Natural killer cell treated with Interleukin-12 subunit alpha and Interleukin-12 subunit beta and Interleukin-15 and Interleukin-18, amount 100 ng/mL, for 72 hours (primary cell): ENCODE measurements around the gene CDH20. TPM values are rescaled to one million over a fixed set of nuclear protein-coding genes. Genes with fewer than 3 reads are reported as not detected.

Experiments used
- ATAC-seq, 2 donors: fragments of 150-1000 bp; cut with Tn5 transposase in 1 of 2; sonication (Bioruptor Pico), chemical (Tn5 transposase) in 1 of 2; 2 replicates each; pipeline ENCODE4 v1.10.0; 2021
- DNase-seq: peaks from one replicate; pipeline ENCODE4 v3.0.0; 2022; ENCODE audit warnings: low spot score
- H3K27ac Mint-ChIP-seq, 2 donors: 1 replicate in 1 of 2; 2 replicates in 1 of 2; pipeline ENCODE4 v1.8.0; 2022; ENCODE audit warnings: mixed read lengths in 2 of 2, mild to moderate bottlenecking in 1 of 2, moderate library complexity in 1 of 2
- H3K27me3 Mint-ChIP-seq, 2 donors: 1 replicate in 1 of 2; 2 replicates in 1 of 2; pipeline ENCODE4 v1.8.0; 2022; ENCODE audit warnings: mixed read lengths in 2 of 2
- H3K36me3 Mint-ChIP-seq: one replicate; pipeline ENCODE4 v1.8.0; 2022; ENCODE audit warnings: mixed read lengths
- H3K4me1 Mint-ChIP-seq, 2 donors: 1 replicate in 1 of 2; 2 replicates in 1 of 2; pipeline ENCODE4 v1.8.0; 2022; ENCODE audit warnings: low read depth in 2 of 2, mixed read lengths in 2 of 2, mild to moderate bottlenecking in 1 of 2
- H3K4me3 Mint-ChIP-seq: one replicate; pipeline ENCODE4 v1.8.0; 2022; ENCODE audit warnings: mixed read lengths
- H3K9me3 Mint-ChIP-seq: 2 replicates; pipeline ENCODE4 v1.8.0; 2022; ENCODE audit warnings: mixed read lengths
- total RNA-seq, 2 donors: library from RNA; stranded (reverse); gene quantifications; one replicate each; pipeline ENCODE4 v1.2.3, GENCODE V29; 2022

CDH20 gene
- total RNA-seq, 2 donors from 2014 or later = 0.10 TPM; not detected in 1

- Mint-ChIP-seq H3K27ac (no peak overlapping the region), H3K36me3 (no peaks in the 10 kb centered on the region), H3K9me3 (no peaks in the 10 kb centered on the region), H3K4me1 (no peaks in the 10 kb centered on the region), H3K27me3 (no peaks in the 10 kb centered on the region), H3K4me3 (no peak overlapping the region)
- no peak for DNase-seq
- ATAC-seq = no peak
Observed at GRCh38 chr18:61420218-61420885, 87.1 kb downstream of the CDH20 start.

GRCh38 chr18:61426492-61427053 lies 93.3 kb downstream of the CDH20 start:
- DNase-seq = no peak
- no peaks in the 10 kb centered on the region for H3K36me3 Mint-ChIP-seq
- H3K9me3 Mint-ChIP-seq = peaks cover 3% of the 10 kb centered on the region
- H3K27me3 Mint-ChIP-seq = no peaks in the 10 kb centered on the region
- no peak overlapping the region for H3K27ac Mint-ChIP-seq
- ATAC-seq = no peak
- no peak overlapping the region for H3K4me3 Mint-ChIP-seq
- H3K4me1 Mint-ChIP-seq = no peaks in the 10 kb centered on the region

DNA sequence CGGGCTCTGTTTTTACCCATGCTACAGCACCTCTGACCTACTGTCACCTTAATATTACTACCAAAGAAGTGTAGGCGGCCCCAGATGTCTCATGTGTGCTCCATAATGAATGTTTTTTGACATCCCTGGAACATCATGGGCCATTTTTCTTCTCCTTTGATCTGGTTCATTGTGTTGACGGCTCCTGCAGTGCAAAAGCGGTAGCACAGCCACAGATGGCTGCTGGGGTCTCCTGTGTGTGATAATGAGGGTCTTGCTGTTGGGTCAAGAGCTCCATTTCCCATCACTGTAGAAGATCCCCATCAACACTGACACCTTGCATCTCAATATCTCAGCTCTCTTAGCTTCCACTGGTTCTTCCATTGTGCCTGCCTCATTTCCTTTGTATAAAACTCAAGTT lies 95.0 kb downstream of the CDH20 start:
- no peak for ATAC-seq
- no peaks in the 10 kb centered on the region for H3K36me3 Mint-ChIP-seq
- no peaks in the 10 kb centered on the region for H3K4me1 Mint-ChIP-seq
- H3K4me3 Mint-ChIP-seq = no peak overlapping the region
- H3K9me3 Mint-ChIP-seq = peaks cover 3% of the 10 kb centered on the region
- H3K27ac Mint-ChIP-seq = no peak overlapping the region
- no peak for DNase-seq
- no peaks in the 10 kb centered on the region for H3K27me3 Mint-ChIP-seq

GRCh38 chr18:61432590-61432989 lies 99.4 kb downstream of the CDH20 start:
- Mint-ChIP-seq H3K27ac (no peak overlapping the region), H3K4me1 (no peaks in the 10 kb centered on the region), H3K9me3 (peaks cover 3% of the 10 kb centered on the region), H3K36me3 (no peaks in the 10 kb centered on the region), H3K27me3 (no peaks in the 10 kb centered on the region), H3K4me3 (no peak overlapping the region)
- no peak for ATAC-seq
- no peak for DNase-seq

DNA sequence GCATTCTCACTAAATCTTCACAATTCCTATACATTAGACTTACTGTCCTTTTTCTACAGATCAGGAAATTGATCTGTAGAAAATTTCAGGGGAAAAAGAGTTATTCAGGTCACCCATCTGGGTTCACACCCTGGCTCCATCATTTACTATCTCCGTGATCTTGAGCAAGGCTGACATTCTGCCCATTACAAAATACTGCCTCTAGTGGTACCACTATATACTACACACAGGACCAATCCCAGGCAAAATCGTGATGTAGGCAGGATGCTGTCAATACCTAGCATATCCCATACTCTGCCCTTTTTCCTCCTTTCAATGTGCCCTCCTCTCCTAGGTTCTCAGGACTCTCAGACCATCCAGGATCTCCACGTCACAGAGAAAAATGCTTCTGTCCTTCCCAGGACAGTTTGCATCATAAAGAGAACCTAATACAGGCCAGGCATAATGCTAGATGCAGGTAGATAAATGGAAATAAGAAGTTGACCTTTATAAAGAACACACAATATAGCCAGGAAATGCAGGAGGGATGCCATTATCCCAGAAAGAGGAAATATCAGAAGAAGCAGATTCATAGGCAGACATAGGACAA lies 101.9 kb downstream of the CDH20 start:
- DNase-seq = no peak
- Mint-ChIP-seq H3K9me3 (peaks cover 8% of the 10 kb centered on the region), H3K4me3 (no peak overlapping the region), H3K4me1 (no peaks in the 10 kb centered on the region), H3K27ac (no peak overlapping the region), H3K27me3 (no peaks in the 10 kb centered on the region), H3K36me3 (no peaks in the 10 kb centered on the region)
- ATAC-seq = no peak

GRCh38 chr18:61443081-61443725 lies 110.0 kb downstream of the CDH20 start:
- Mint-ChIP-seq H3K36me3 (no peaks in the 10 kb centered on the region), H3K4me1 (no peaks in the 10 kb centered on the region), H3K9me3 (peaks cover 11% of the 10 kb centered on the region), H3K27ac (no peak overlapping the region), H3K27me3 (peaks cover 0 to 8% of the 10 kb centered on the region in 2 donors), H3K4me3 (no peak overlapping the region)
- no peak for ATAC-seq
- no peak for DNase-seq

- Mint-ChIP-seq H3K4me1 (no peaks in the 10 kb centered on the region), H3K36me3 (no peaks in the 10 kb centered on the region), H3K27me3 (peaks cover 0 to 8% of the 10 kb centered on the region in 2 donors), H3K27ac (no peak overlapping the region), H3K4me3 (no peak overlapping the region), H3K9me3 (peaks cover 7% of the 10 kb centered on the region)
- ATAC-seq (no peak), DNase-seq (no peak)
Observed at GRCh38 chr18:61448316-61448715, 115.1 kb downstream of the CDH20 start.

GRCh38 chr18:61459896-61460648 lies 126.8 kb downstream of the CDH20 start:
- H3K4me1 Mint-ChIP-seq = peaks cover 0 to 8% of the 10 kb centered on the region in 2 donors
- H3K9me3 Mint-ChIP-seq = peaks cover 11% of the 10 kb centered on the region
- DNase-seq = no peak
- no peak overlapping the region for H3K4me3 Mint-ChIP-seq
- no peak overlapping the region for H3K27ac Mint-ChIP-seq
- no peak for ATAC-seq
- H3K27me3 Mint-ChIP-seq = no peaks in the 10 kb centered on the region
- no peaks in the 10 kb centered on the region for H3K36me3 Mint-ChIP-seq

GRCh38 chr18:61464551-61465142 lies 131.4 kb downstream of the CDH20 start:
- Mint-ChIP-seq H3K27ac (no peak overlapping the region), H3K4me1 (peaks cover 0 to 8% of the 10 kb centered on the region in 2 donors), H3K36me3 (no peaks in the 10 kb centered on the region), H3K4me3 (no peak overlapping the region), H3K9me3 (peaks cover 11% of the 10 kb centered on the region), H3K27me3 (no peaks in the 10 kb centered on the region)
- ATAC-seq (no peak), DNase-seq (no peak)

- DNase-seq (no peak), ATAC-seq (no peak)
- Mint-ChIP-seq H3K36me3 (no peaks in the 10 kb centered on the region), H3K4me3 (no peak overlapping the region), H3K27me3 (no peaks in the 10 kb centered on the region), H3K9me3 (peaks cover 6% of the 10 kb centered on the region), H3K4me1 (peaks cover 0 to 8% of the 10 kb centered on the region in 2 donors), H3K27ac (no peak overlapping the region)
Observed at GRCh38 chr18:61466736-61467135, 133.5 kb downstream of the CDH20 start.

DNA sequence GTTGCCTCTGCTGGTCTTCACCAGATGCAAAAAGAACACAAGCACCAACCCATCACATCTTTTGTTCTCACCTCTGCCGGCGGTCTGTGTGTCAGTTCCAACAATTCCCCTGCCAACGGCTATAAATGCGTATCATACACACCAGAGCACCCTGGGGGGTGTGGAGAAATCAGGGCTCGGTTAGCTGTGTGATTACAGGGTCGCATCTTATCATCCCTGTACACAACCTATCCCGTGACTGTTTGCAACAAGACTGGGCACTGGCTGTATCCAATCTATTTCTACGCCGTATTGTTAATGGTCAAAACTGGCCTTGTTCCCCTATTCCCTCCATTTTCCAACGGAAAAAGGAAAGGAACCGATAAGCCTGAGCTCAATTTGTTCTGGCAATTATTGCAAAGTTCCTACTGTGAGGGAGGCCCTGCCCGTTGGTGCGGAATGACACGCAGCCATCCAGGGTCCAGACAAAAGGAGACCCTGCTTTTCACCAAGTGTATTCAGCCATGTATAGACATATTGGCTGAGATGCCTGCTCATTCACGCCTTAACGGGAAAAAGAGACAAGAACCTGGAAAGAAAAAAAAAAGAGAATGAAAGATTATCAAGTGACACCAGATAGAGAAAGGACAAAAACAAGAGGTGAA lies 136.9 kb downstream of the CDH20 start:
- no peaks in the 10 kb centered on the region for H3K4me1 Mint-ChIP-seq
- DNase-seq (no peak), ATAC-seq (no peak)
- H3K27ac Mint-ChIP-seq = no peak overlapping the region
- H3K4me3 Mint-ChIP-seq = no peak overlapping the region
- no peaks in the 10 kb centered on the region for H3K9me3 Mint-ChIP-seq
- H3K36me3 Mint-ChIP-seq = no peaks in the 10 kb centered on the region
- peaks cover 4 to 6% of the 10 kb centered on the region in 2 donors for H3K27me3 Mint-ChIP-seq

DNA sequence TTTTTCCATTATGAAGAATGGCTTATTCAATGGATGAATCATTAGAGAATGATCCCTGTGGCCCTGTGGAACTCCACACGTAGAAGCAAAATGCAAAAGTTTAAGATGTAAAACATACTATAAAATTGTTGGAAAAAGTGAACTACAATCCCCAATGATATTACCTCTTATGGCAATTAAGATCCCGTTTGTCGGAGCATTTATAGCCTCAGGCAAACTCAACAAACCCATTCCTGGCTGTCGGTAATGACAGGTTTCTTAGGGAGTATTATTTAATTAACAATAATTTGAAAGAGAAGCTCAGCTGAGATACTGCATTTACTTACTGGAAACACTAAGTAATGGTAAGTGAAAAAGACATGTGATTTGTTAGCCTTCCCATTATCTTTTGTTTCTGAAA lies 138.3 kb downstream of the CDH20 start:
- no peaks in the 10 kb centered on the region for H3K4me1 Mint-ChIP-seq
- no peak overlapping the region for H3K4me3 Mint-ChIP-seq
- ATAC-seq = no peak
- peaks cover 6% of the 10 kb centered on the region in 2 donors for H3K27me3 Mint-ChIP-seq
- H3K36me3 Mint-ChIP-seq = no peaks in the 10 kb centered on the region
- H3K9me3 Mint-ChIP-seq = no peaks in the 10 kb centered on the region
- H3K27ac Mint-ChIP-seq = no peak overlapping the region
- DNase-seq = no peak

DNA sequence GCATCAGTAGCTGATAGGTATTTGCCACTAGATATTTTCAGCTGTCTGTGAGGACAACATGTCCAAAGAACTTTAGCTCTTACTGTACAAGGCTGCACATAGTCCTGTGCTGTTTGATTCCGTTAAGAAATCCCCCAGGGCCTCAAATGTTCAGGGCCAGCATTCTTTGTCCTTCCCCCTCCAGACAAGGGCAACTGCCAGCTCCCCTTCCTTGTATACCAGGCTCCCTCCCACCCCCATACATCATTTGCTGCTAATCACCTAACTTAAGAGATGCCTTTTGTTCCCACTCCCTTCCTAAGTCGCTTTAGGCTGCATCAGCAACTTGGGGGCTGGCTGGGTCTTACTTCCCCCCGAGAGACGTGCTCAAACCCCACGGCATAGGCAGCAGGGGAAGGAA lies 138.7 kb downstream of the CDH20 start:
- no peak for DNase-seq
- no peak overlapping the region for H3K27ac Mint-ChIP-seq
- ATAC-seq = no peak
- peaks cover 6% of the 10 kb centered on the region in 2 donors for H3K27me3 Mint-ChIP-seq
- H3K9me3 Mint-ChIP-seq = no peaks in the 10 kb centered on the region
- H3K4me3 Mint-ChIP-seq = no peak overlapping the region
- no peaks in the 10 kb centered on the region for H3K36me3 Mint-ChIP-seq
- no peaks in the 10 kb centered on the region for H3K4me1 Mint-ChIP-seq
